Activated naive CD4-positive, alpha-beta T cell (primary cell): ENCODE results near the gene UBE2L5.
A peak's percentile ranks its signal among the peaks of the same experiment; 100 is the strongest.

Experiments used
- DNase-seq, 4 experiments: peaks; one replicate each; lab custom pipeline; 2025; lab: John Stamatoyannopoulos, UW

UBE2L5 gene

GRCh38 chr13:30406779-30407416 lies 15.4 kb upstream of the UBE2L5 start:
- no peak for DNase-seq

- peak; percentile 58 to 87 (median 83) for DNase-seq
Observed at GRCh38 chr13:30408319-30409101, 13.8 kb upstream of the UBE2L5 start.

- DNase-seq = no peak
Observed at GRCh38 chr13:30409886-30410704, 12.2 kb upstream of the UBE2L5 start.

GRCh38 chr13:30410705-30411125 lies 11.6 kb upstream of the UBE2L5 start:
- no peak for DNase-seq

- no peak for DNase-seq
Observed at GRCh38 chr13:30412346-30412745, 9.9 kb upstream of the UBE2L5 start.

- no peak for DNase-seq
Observed at GRCh38 chr13:30413842-30414241, 8.5 kb upstream of the UBE2L5 start.

GRCh38 chr13:30415430-30416030 lies 6.8 kb upstream of the UBE2L5 start:
- DNase-seq = no peak

- no peak for DNase-seq
Observed at GRCh38 chr13:30416471-30416870, 5.8 kb upstream of the UBE2L5 start.

GRCh38 chr13:30418075-30418716 lies 4.1 kb upstream of the UBE2L5 start:
- no peak for DNase-seq

GRCh38 chr13:30418717-30419459 lies 3.4 kb upstream of the UBE2L5 start:
- DNase-seq = no peak

GRCh38 chr13:30421093-30422053 lies 920 bp upstream of the UBE2L5 start:
- peak in 1 of 4 experiments; percentile 18 for DNase-seq

- DNase-seq = no peak
Observed at GRCh38 chr13:30423891-30424290, 1.6 kb downstream of the UBE2L5 start.

- DNase-seq = no peak
Observed at GRCh38 chr13:30429235-30429634, 6.9 kb downstream of the UBE2L5 start.

GRCh38 chr13:30429721-30430694 lies 7.7 kb downstream of the UBE2L5 start:
- DNase-seq = no peak

GRCh38 chr13:30431269-30431940 lies 9.1 kb downstream of the UBE2L5 start:
- no peak for DNase-seq

GRCh38 chr13:30435911-30436451 lies 13.7 kb downstream of the UBE2L5 start:
- no peak for DNase-seq

GRCh38 chr13:30437177-30437576 lies 14.9 kb downstream of the UBE2L5 start:
- DNase-seq = no peak

- no peak for DNase-seq
Observed at GRCh38 chr13:30438286-30438685, 16.0 kb downstream of the UBE2L5 start.
